Measurements from ENCODE around the gene P2RX3. TPM values are rescaled to one million over a fixed set of nuclear protein-coding genes. Genes with fewer than 3 reads are reported as not detected.

Gene P2RX3
- total RNA-seq, 1 donor from 2014 or later, result not detected

- Mint-ChIP-seq H3K27me3 (ENCODE audit: unreplicated experiment) (peaks cover 23% of the 10 kb centered on the region), H3K9me3 (ENCODE audit: unreplicated experiment) (no peaks in the 10 kb centered on the region), H3K4me3 (ENCODE audit: unreplicated experiment) (no peak overlapping the region), H3K36me3 (ENCODE audit: unreplicated experiment) (no peaks in the 10 kb centered on the region), H3K4me1 (ENCODE audit: unreplicated experiment) (peaks cover 3% of the 10 kb centered on the region), H3K27ac (ENCODE audit: unreplicated experiment) (no peak overlapping the region)
- no peak for DNase-seq (ENCODE audit: extremely low spot score, unreplicated experiment)
- no peak for TF ChIP-seq CTCF (IDR thresholded peaks at IDR 0.05)
These were observed 32.1 kb downstream of the P2RX3 start for GRCh38 chr11:57370251-57370650.

GRCh38 chr11:57370941-57371340 lies 32.8 kb downstream of the P2RX3 start:
- Mint-ChIP-seq H3K9me3 (ENCODE audit: unreplicated experiment) (no peaks in the 10 kb centered on the region), H3K36me3 (ENCODE audit: unreplicated experiment) (no peaks in the 10 kb centered on the region), H3K4me3 (ENCODE audit: unreplicated experiment) (no peak overlapping the region), H3K4me1 (ENCODE audit: unreplicated experiment) (peaks cover 3% of the 10 kb centered on the region), H3K27me3 (ENCODE audit: unreplicated experiment) (peaks cover 20% of the 10 kb centered on the region), H3K27ac (ENCODE audit: unreplicated experiment) (no peak overlapping the region)
- no peak for DNase-seq (ENCODE audit: extremely low spot score, unreplicated experiment)
- no peak for TF ChIP-seq CTCF (IDR thresholded peaks at IDR 0.05)

GRCh38 chr11:57373146-57373545 lies 35.0 kb downstream of the P2RX3 start:
- no peak for DNase-seq (ENCODE audit: extremely low spot score, unreplicated experiment)
- H3K27me3 Mint-ChIP-seq (ENCODE audit: unreplicated experiment), result peaks cover 21% of the 10 kb centered on the region
- peaks cover 3% of the 10 kb centered on the region for H3K4me1 Mint-ChIP-seq (ENCODE audit: unreplicated experiment)
- H3K4me3 Mint-ChIP-seq (ENCODE audit: unreplicated experiment), result no peak overlapping the region
- H3K9me3 Mint-ChIP-seq (ENCODE audit: unreplicated experiment), result no peaks in the 10 kb centered on the region
- no peaks in the 10 kb centered on the region for H3K36me3 Mint-ChIP-seq (ENCODE audit: unreplicated experiment)
- H3K27ac Mint-ChIP-seq (ENCODE audit: unreplicated experiment), result no peak overlapping the region
- no peak for TF ChIP-seq CTCF (IDR thresholded peaks at IDR 0.05)

GRCh38 chr11:57374966-57375365 lies 36.8 kb downstream of the P2RX3 start:
- H3K27ac Mint-ChIP-seq (ENCODE audit: unreplicated experiment), result no peak overlapping the region
- H3K4me3 Mint-ChIP-seq (ENCODE audit: unreplicated experiment), result no peak overlapping the region
- no peak for DNase-seq (ENCODE audit: extremely low spot score, unreplicated experiment)
- peaks cover 3% of the 10 kb centered on the region for H3K4me1 Mint-ChIP-seq (ENCODE audit: unreplicated experiment)
- H3K9me3 Mint-ChIP-seq (ENCODE audit: unreplicated experiment), result peaks cover 3% of the 10 kb centered on the region
- peaks cover 23% of the 10 kb centered on the region for H3K27me3 Mint-ChIP-seq (ENCODE audit: unreplicated experiment)
- no peaks in the 10 kb centered on the region for H3K36me3 Mint-ChIP-seq (ENCODE audit: unreplicated experiment)
- TF ChIP-seq CTCF (IDR thresholded peaks at IDR 0.05), result no peak

GRCh38 chr11:57375490-57375889 lies 37.3 kb downstream of the P2RX3 start:
- no peaks in the 10 kb centered on the region for H3K4me1 Mint-ChIP-seq (ENCODE audit: unreplicated experiment)
- H3K4me3 Mint-ChIP-seq (ENCODE audit: unreplicated experiment), result no peak overlapping the region
- TF ChIP-seq CTCF (IDR thresholded peaks at IDR 0.05), result no peak
- peaks cover 3% of the 10 kb centered on the region for H3K9me3 Mint-ChIP-seq (ENCODE audit: unreplicated experiment)
- no peaks in the 10 kb centered on the region for H3K36me3 Mint-ChIP-seq (ENCODE audit: unreplicated experiment)
- H3K27ac Mint-ChIP-seq (ENCODE audit: unreplicated experiment), result no peak overlapping the region
- DNase-seq (ENCODE audit: extremely low spot score, unreplicated experiment), result no peak
- peaks cover 25% of the 10 kb centered on the region for H3K27me3 Mint-ChIP-seq (ENCODE audit: unreplicated experiment)

Measured in osteocyte (in vitro differentiated cells).